Fibroblast of lung (primary cell): ENCODE measurements around the gene ZBED5. TPM values are rescaled to one million over a fixed set of nuclear protein-coding genes. Genes with fewer than 3 reads are reported as not detected.

ENCODE experiments used
- DNase-seq, 2 donors: peaks; one replicate each; pipeline versions ENCODE4 v3.0.0 to v3.0.0-alpha.2; 2010; ENCODE audit warnings: low read depth in 2 of 2
- H2AFZ ChIP-seq: 2 replicates; pipeline ENCODE4 v1.5.1; 2012; ENCODE audit warnings: low read length, control low read depth, inconsistent platforms
- H3K27ac ChIP-seq: 2 replicates; pipeline ENCODE4 v1.5.1; 2011; ENCODE audit warnings: low read length, control low read depth; ENCODE audit not compliant: insufficient read depth
- H3K27me3 ChIP-seq: 2 replicates; pipeline ENCODE4 v1.5.1; 2011; ENCODE audit warnings: mild to moderate bottlenecking, low read length; ENCODE audit not compliant: control insufficient read depth, insufficient read depth
- H3K36me3 ChIP-seq: 2 replicates; pipeline ENCODE4 v1.5.1; 2011; ENCODE audit warnings: low read length; ENCODE audit not compliant: control insufficient read depth, insufficient read depth
- H3K4me1 ChIP-seq: 2 replicates; pipeline ENCODE4 v1.5.1; 2011; ENCODE audit warnings: low read length; ENCODE audit not compliant: control insufficient read depth, insufficient read depth; ENCODE audit errors: extremely low read depth
- H3K4me2 ChIP-seq: 2 replicates; pipeline ENCODE4 v1.5.1; 2011; ENCODE audit warnings: low read length, control low read depth; ENCODE audit not compliant: insufficient read depth; ENCODE audit errors: extremely low read depth
- H3K4me3 ChIP-seq, 4 experiments: fragments of 200-600 bp in 1 of 4; sonication (generic) in 1 of 4; replicated peaks in 1 of 4; 2 replicates each; pipeline ENCODE4 v1.5.1; 2011 to 2016; ENCODE audit warnings: low read length in 4 of 4, low read depth in 3 of 4, mild to moderate bottlenecking in 3 of 4, control low read depth in 2 of 4, inconsistent platforms in 1 of 4, mixed read lengths in 1 of 4; ENCODE audit not compliant: insufficient read depth in 1 of 4; ENCODE audit errors: control extremely low read depth in 1 of 4
- H3K79me2 ChIP-seq: 2 replicates; pipeline ENCODE4 v1.5.1; 2012; ENCODE audit warnings: mild to moderate bottlenecking, low read length, inconsistent platforms; ENCODE audit not compliant: control insufficient read depth, insufficient read depth
- H3K9ac ChIP-seq: 2 replicates; pipeline ENCODE4 v1.5.1; 2011; ENCODE audit warnings: mild to moderate bottlenecking, low read length, control low read depth; ENCODE audit not compliant: insufficient read depth
- H3K9me3 ChIP-seq: 2 replicates; pipeline ENCODE4 v1.5.1; 2012; ENCODE audit warnings: low read depth, low read length; ENCODE audit not compliant: control insufficient read depth, insufficient read depth
- H4K20me1 ChIP-seq: 2 replicates; pipeline ENCODE4 v1.5.1; 2011; ENCODE audit warnings: low read length; ENCODE audit not compliant: control insufficient read depth, insufficient read depth; ENCODE audit errors: extremely low read depth
- EZH2 ChIP-seq: IDR thresholded peaks from 2 replicates; pipeline ENCODE4 v1.5.1; 2012; ENCODE audit warnings: low read length, control low read depth, mild to moderate bottlenecking; ENCODE audit errors: missing control alignments
- polyA plus RNA-seq, 2 donors: library from polyadenylated mRNA; depleted of rRNA in 1 of 2; stranded (reverse) in 1 of 2; unstranded in 1 of 2; fragments of >200 nt; gene quantifications; 2 replicates each; pipeline ENCODE4 v1.2.1, GENCODE V29; 2011 to 2012; ENCODE audit warnings: missing spikeins in 1 of 2
- total RNA-seq: library from RNA; depleted of rRNA; stranded (reverse); fragments of >200 nt; gene quantifications from 2 replicates; pipeline ENCODE4 v1.2.1, GENCODE V29; 2014
- TF ChIP-seq, protein P1 (sequence below), 2 donors: IDR thresholded peaks in 1 of 2; conservative IDR thresholded peaks in 1 of 2; 1 replicate in 1 of 2; 2 replicates in 1 of 2; pipeline ENCODE4 v1.5.1; 2011 to 2012; ENCODE audit warnings: low read length in 2 of 2, control low read depth in 1 of 2, inconsistent platforms in 1 of 2, low read depth in 1 of 2, mild to moderate bottlenecking in 1 of 2

Gene ZBED5
- total and polyA plus RNA-seq, 2 donors (not counting 1 experiment from before 2014, with no cell fraction given): 29.4 to 61.3 TPM

DNA sequence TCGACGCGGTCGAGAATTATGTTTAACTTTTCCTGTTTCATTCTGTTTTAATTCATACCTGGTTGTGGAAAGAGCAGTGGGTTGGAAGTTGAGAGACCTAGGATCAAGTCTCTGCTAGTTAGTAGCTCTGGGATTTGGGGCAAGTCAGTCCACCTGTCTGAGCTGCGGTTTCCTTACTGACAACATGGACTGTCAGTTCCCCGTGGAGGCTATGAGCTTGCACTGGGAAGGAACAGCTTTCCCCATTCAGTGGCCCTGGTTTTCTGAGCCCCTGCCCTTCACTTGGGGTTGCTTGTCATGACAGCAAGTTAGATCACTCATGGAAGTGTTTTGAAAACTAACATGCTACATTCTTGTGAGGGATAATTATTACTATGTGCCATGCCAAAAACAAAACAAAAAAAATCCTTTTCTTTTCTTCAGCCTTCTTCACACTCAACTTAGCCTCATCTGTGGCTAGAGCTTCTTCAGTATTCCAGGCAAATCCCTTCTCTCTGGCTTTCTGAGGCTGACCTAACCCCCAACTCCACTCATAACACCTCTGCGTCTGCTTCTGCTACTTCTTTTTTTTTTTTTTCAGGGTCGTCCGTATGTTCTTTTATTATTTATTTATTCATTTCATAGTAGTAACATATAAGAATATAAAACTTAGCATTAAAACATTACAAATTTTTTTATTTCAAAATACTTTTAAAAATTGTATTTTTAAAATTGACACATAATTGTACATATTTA, 43.0 kb upstream of the ZBED5 start:
- Histone ChIP-seq H3K9me3 (no peaks in the 10 kb centered on the region), H3K27ac (peak overlapping the region; percentile 97), H3K9ac (peak overlapping the region; percentile 64), H3K79me2 (peaks cover 7% of the 10 kb centered on the region), H3K4me1 (peaks cover 24% of the 10 kb centered on the region), H3K4me2 (peak overlapping the region; percentile 86), H3K36me3 (no peaks in the 10 kb centered on the region), H3K27me3 (no peaks in the 10 kb centered on the region), H4K20me1 (no peaks in the 10 kb centered on the region), H2AFZ (no peak overlapping the region), H3K4me3 (peak overlapping the region; percentile 17 to 38 (median 33))
- no peak for TF ChIP-seq EZH2
- TF ChIP-seq, protein P1, sequence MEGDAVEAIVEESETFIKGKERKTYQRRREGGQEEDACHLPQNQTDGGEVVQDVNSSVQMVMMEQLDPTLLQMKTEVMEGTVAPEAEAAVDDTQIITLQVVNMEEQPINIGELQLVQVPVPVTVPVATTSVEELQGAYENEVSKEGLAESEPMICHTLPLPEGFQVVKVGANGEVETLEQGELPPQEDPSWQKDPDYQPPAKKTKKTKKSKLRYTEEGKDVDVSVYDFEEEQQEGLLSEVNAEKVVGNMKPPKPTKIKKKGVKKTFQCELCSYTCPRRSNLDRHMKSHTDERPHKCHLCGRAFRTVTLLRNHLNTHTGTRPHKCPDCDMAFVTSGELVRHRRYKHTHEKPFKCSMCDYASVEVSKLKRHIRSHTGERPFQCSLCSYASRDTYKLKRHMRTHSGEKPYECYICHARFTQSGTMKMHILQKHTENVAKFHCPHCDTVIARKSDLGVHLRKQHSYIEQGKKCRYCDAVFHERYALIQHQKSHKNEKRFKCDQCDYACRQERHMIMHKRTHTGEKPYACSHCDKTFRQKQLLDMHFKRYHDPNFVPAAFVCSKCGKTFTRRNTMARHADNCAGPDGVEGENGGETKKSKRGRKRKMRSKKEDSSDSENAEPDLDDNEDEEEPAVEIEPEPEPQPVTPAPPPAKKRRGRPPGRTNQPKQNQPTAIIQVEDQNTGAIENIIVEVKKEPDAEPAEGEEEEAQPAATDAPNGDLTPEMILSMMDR (conservative IDR thresholded peaks at IDR 0.05 in 1 of 2, IDR thresholded peaks at IDR 0.05 in 1 of 2; ENCODE audit: low read depth in 1 of 2, low read length in 2 of 2): no peak
- peak; percentile 52 to 78 for DNase-seq

DNA sequence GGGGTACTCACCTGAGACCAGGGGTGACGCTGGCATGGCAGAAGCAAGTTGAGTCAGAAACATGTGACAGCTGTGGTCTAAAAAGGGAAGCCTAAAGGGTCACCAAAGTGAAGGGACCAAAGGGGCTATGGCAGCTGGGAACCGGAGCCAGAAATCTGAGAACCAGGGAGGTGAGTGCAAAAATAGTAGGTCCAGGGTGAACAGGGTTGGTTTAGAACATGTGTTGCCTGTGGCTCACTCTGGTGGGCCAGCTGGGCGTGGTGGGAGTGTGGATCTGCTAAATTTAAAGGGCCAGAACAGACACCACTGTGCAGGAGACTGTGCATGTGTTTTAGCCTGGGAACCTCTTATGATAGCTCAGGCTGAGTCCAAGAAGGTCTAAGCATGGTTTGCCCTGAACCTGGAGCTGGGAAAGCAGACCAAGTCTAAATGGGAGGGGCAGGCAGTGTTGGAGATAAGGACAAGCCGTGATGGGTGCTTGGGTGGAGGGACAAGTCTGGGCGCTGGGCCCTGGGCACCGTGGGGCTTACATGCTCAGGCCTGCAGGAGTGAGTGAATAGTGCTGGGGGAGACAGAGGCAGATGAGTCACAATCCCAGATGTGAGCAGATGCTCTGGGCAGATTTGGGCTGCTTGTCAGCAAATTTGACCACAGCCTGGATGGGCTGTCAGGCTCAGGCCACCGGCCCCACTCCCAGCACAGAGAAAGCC, 41.4 kb upstream of the ZBED5 start:
- H3K9ac ChIP-seq: peak overlapping the region; percentile 59
- H3K36me3 ChIP-seq: no peaks in the 10 kb centered on the region
- H3K9me3 ChIP-seq: no peaks in the 10 kb centered on the region
- no peaks in the 10 kb centered on the region for H3K27me3 ChIP-seq
- no peak for TF ChIP-seq EZH2
- TF ChIP-seq, protein P1 (conservative IDR thresholded peaks at IDR 0.05 in 1 of 2, IDR thresholded peaks at IDR 0.05 in 1 of 2; ENCODE audit: low read depth in 1 of 2, low read length in 2 of 2): no peak
- H3K4me1 ChIP-seq: peaks cover 27% of the 10 kb centered on the region
- H3K4me2 ChIP-seq: peak overlapping the region; percentile 83
- peak overlapping the region; percentile 97 for H3K27ac ChIP-seq
- DNase-seq: peak in 1 of 2 donors; percentile 100
- no peak overlapping the region for H2AFZ ChIP-seq
- peak overlapping the region; percentile 13 to 60 (median 41) for H3K4me3 ChIP-seq
- H3K79me2 ChIP-seq: peaks cover 7% of the 10 kb centered on the region
- H4K20me1 ChIP-seq: no peaks in the 10 kb centered on the region

DNA sequence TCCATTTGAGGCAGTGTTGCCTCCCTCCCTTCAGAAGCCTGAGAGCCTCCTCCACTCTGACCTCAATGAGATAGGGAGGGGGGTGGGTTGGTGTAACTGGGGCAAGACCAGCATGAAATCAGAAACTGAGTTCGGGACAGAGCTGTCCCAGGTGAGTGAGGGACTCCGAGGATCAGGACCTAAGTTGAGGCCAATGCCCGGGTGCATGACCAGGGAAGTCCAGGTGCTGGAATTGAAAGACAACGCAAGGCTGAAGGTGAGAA, 40.8 kb upstream of the ZBED5 start:
- Histone ChIP-seq H2AFZ (no peak overlapping the region), H3K4me3 (peak overlapping the region; percentile 13 to 60 (median 41)), H3K79me2 (peaks cover 7% of the 10 kb centered on the region), H3K9ac (peak overlapping the region; percentile 59), H3K9me3 (no peaks in the 10 kb centered on the region), H3K4me2 (peak overlapping the region; percentile 83), H4K20me1 (no peaks in the 10 kb centered on the region), H3K4me1 (peaks cover 30% of the 10 kb centered on the region), H3K27ac (peak overlapping the region; percentile 97), H3K36me3 (no peaks in the 10 kb centered on the region), H3K27me3 (no peaks in the 10 kb centered on the region)
- no peak for TF ChIP-seq EZH2
- TF ChIP-seq, protein P1 (conservative IDR thresholded peaks at IDR 0.05 in 1 of 2, IDR thresholded peaks at IDR 0.05 in 1 of 2; ENCODE audit: low read depth in 1 of 2, low read length in 2 of 2): no peak
- DNase-seq: no peak
